Mucosa of descending colon (tissue), 3 donors: ENCODE measurements around the gene SAMD3. TPM values are rescaled to one million over a fixed set of nuclear protein-coding genes. Genes with fewer than 3 reads are reported as not detected.

Source experiments
- ATAC-seq: fragments of 200-7000 bp; cut with Tn5 transposase; one replicate; pipeline ENCODE4 v1.9.1; 2020; ENCODE audit warnings: mild to moderate bottlenecking, moderate library complexity
- DNase-seq, 3 donors: peaks; one replicate each; pipeline ENCODE4 v3.0.0-alpha.2; 2020
- H3K36me3 ChIP-seq: fragments of 200-600 bp; one replicate; pipeline ENCODE4 v1.8.0; 2021; ENCODE audit warnings: low read depth, mild to moderate bottlenecking
- H3K4me1 ChIP-seq: fragments of 200-600 bp; one replicate; pipeline ENCODE4 v1.8.0; 2021; ENCODE audit warnings: low read depth, mild to moderate bottlenecking
- H3K4me3 ChIP-seq: fragments of 200-600 bp; one replicate; pipeline ENCODE4 v1.8.0; 2021; ENCODE audit warnings: mild to moderate bottlenecking
- H3K9me3 ChIP-seq: fragments of 200-600 bp; one replicate; pipeline ENCODE4 v1.8.0; 2021; ENCODE audit warnings: mild to moderate bottlenecking
- CTCF ChIP-seq: fragments of 200-600 bp; IDR thresholded peaks from one replicate; pipeline ENCODE4 v1.8.0; 2022; ENCODE audit warnings: antibody characterized with exemption, mild to moderate bottlenecking
- intact Hi-C, 2 donors: fragments of 100-400 bp; cut with DNase I in 1 of 2; cut with micrococcal nuclease in 1 of 2; formaldehyde crosslinking; loops; one replicate each; pipeline versions ENCODE4 v1.11.0 to v1.11.1; 2022; cut with DNase I, micrococcal nuclease
- total RNA-seq, 3 donors: library from RNA; stranded (reverse); fragmentation: NEBNext Ultra II Directional in 2 of 3; extraction: Animal tissue kit (Norgen Biotek cat#: 25700) in 2 of 3; gene quantifications; one replicate each; pipeline versions ENCODE4 v1.2.1 to v1.2.4, GENCODE V29; 2021 to 2023
- donor health status: DM: no; HTN: no; CAD: no; lungs with moderate emphysema.
- donor health status: DM: no; HTN: no; CAD: no.
- donor health status: DM: no; HTN: yes; CAD: no.

The SAMD3 gene
- total RNA-seq, 3 donors from 2014 or later = 0.90 to 5.4 (median 1.7) TPM

DNA sequence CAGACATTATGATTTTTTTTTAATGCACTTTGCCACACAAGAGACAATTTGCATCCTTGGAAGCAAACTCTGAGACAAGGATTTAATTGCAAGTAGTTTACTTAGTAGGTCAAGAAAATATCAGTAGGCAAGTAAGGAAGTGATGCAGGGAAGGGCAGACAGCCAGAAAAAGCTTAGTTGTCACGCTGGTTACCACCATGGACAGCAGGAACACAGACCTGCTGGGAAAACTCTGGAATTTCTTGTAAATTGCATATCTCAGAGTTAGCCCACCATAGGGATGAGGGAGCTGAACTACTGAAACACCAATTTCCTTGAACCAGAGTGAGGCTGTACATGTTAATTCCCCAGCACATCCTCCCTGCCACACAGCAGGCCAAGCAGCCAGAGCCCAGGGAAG, 111.7 kb downstream of the SAMD3 start:
- Histone ChIP-seq H3K4me3 (no peak overlapping the region), H3K9me3 (no peaks in the 10 kb centered on the region), H3K36me3 (no peaks in the 10 kb centered on the region), H3K4me1 (no peaks in the 10 kb centered on the region)
- TF ChIP-seq CTCF = no peak
- intact Hi-C loops = no loop called here
- ATAC-seq (no peak), DNase-seq (no peak)

DNA sequence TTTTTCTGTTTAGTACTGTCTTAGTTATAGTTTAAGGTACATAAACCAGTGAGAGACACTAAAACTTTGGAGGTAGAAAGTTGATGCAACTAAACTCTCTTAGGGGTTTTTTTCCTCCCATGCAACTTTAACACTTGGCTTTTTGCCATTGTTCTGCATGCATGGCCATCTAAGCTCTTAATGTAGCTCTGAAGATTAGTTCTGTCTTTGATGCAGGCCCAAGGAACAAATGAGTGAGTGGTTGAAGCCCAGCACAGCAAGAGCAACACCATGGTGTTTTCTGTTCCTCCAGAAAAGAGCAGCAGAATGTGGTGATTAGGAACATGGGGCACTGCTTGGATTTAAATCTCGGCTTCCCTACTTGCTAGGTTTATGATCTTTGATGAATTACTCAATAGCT, 115.0 kb downstream of the SAMD3 start:
- Histone ChIP-seq H3K4me1 (no peaks in the 10 kb centered on the region), H3K9me3 (no peaks in the 10 kb centered on the region), H3K36me3 (no peaks in the 10 kb centered on the region), H3K4me3 (no peak overlapping the region)
- no peak for TF ChIP-seq CTCF
- DNase-seq = no peak
- intact Hi-C loops = no loop called here
- no peak for ATAC-seq

DNA sequence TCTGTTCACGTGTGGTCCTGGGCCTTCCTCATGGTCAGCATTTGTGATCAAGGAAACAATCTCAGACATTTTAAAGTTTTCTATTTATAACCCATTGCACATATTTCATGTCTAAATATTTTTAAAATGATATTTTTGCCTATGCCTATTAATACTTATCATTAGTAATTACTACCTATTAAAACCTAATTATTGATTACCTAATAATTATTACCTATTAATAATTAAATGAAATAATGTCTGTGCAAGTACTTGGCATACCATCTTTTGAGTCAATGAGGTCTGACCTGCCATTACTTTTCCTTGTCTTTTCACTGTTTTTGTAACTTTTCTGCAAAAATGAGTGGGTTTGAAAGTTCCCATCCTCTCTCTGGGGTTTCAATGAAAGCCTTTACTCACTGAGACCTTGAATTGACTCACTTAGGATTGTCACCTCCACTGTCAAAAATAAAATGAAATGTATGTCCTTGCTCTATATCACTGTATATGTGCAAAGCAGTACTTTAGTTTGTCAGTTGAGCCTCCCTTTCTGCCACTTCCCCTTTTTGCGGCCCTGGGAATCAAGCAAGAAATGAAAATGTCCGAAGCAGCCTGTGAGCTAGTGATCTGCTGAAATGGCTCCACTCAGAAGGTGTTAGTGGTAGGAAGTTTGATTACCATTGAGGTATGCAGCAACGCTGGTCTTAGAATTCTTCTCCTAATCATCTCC, 116.6 kb downstream of the SAMD3 start:
- Histone ChIP-seq H3K4me3 (no peak overlapping the region), H3K9me3 (no peaks in the 10 kb centered on the region), H3K4me1 (no peaks in the 10 kb centered on the region), H3K36me3 (no peaks in the 10 kb centered on the region)
- intact Hi-C loops = no loop called here
- ATAC-seq = no peak
- TF ChIP-seq CTCF = no peak
- DNase-seq = peak in 1 of 3 donors; percentile 3

- no peak for ATAC-seq
Measured at GRCh38 chr6:130099119-130099518, 123.6 kb downstream of the SAMD3 start.

GRCh38 chr6:130098317-130098716, 124.4 kb downstream of the SAMD3 start:
- H3K4me3 ChIP-seq = no peak overlapping the region
- no peaks in the 10 kb centered on the region for H3K9me3 ChIP-seq
- H3K36me3 ChIP-seq = no peaks in the 10 kb centered on the region
- H3K4me1 ChIP-seq = no peaks in the 10 kb centered on the region
- ATAC-seq (no peak), DNase-seq (no peak)
- no peak for TF ChIP-seq CTCF
- intact Hi-C loops = no loop called here

More at GRCh38 chr6:130099119-130099518, 123.6 kb downstream of the SAMD3 start:
- no peaks in the 10 kb centered on the region for H3K36me3 ChIP-seq
- TF ChIP-seq CTCF = no peak
- no peaks in the 10 kb centered on the region for H3K4me1 ChIP-seq
- H3K9me3 ChIP-seq = no peaks in the 10 kb centered on the region
- intact Hi-C loops = no loop called here
- no peak overlapping the region for H3K4me3 ChIP-seq
- DNase-seq = no peak

Other genes starting within 250 kb of the SAMD3 start
- gene L3MBTL3, start 204.4 kb downstream of the SAMD3 start, total RNA-seq = 10 to 100 TPM in 2 of 3 donors, 1 to 10 TPM in 1; 9.2 to 13.0 (median 11.1) TPM
- 10 to 100 TPM in 1 of 3 donors, 1 to 10 TPM in 2; 8.1 to 60.4 (median 8.6) TPM for gene TMEM200A, start 143.1 kb upstream of the SAMD3 start, total RNA-seq